Activated B cell treated with CpG ODN at 0.5 μM for 24 hours (primary cell): ENCODE data around the gene TMEM253. TPM values are rescaled to one million over a fixed set of nuclear protein-coding genes. Genes with fewer than 3 reads are reported as not detected.

ENCODE experiments used
- ATAC-seq: fragments of 200-7000 bp; cut with Tn5 transposase; one replicate; pipeline ENCODE4 v1.10.0; 2021; ENCODE audit warnings: low read depth, mild to moderate bottlenecking, moderate library complexity
- CTCF ChIA-PET: fragments of 350-600 bp; sonication (Branson Sonifier 250); formaldehyde crosslinking; loops from one replicate; lab custom pipeline; 2021; ENCODE audit warnings: antibody characterized with exemption; lab: Charles Lee
- POLR2A ChIA-PET: fragments of 350-600 bp; sonication (Branson Sonifier 250); formaldehyde crosslinking; loops from one replicate; lab custom pipeline; 2021; ENCODE audit warnings: antibody characterized with exemption; lab: Charles Lee
- DNase-seq: peaks from one replicate; pipeline ENCODE4 v3.0.0; 2022
- H3K27ac Mint-ChIP-seq: one replicate; pipeline ENCODE4 v1.8.0; 2020; ENCODE audit warnings: mixed read lengths
- H3K27me3 Mint-ChIP-seq: one replicate; pipeline ENCODE4 v1.8.0; 2021; ENCODE audit warnings: mixed read lengths
- H3K36me3 Mint-ChIP-seq: one replicate; pipeline ENCODE4 v1.8.0; 2021; ENCODE audit warnings: low read depth, mixed read lengths
- H3K4me1 Mint-ChIP-seq: one replicate; pipeline ENCODE4 v1.8.0; 2021; ENCODE audit warnings: mixed read lengths
- H3K4me3 Mint-ChIP-seq: one replicate; pipeline ENCODE4 v1.8.0; 2020; ENCODE audit warnings: mild to moderate bottlenecking, mixed read lengths
- H3K9me3 Mint-ChIP-seq: one replicate; pipeline ENCODE4 v1.8.0; 2020; ENCODE audit warnings: mixed read lengths
- CTCF ChIP-seq: fragments of 200-600 bp; IDR thresholded peaks from one replicate; pipeline ENCODE4 v1.8.0; 2022; ENCODE audit warnings: antibody characterized with exemption, mild to moderate bottlenecking
- intact Hi-C: fragments of 100-400 bp; cut with micrococcal nuclease; formaldehyde crosslinking; loops from one replicate; pipeline ENCODE4 v1.15.1; 2024
- total RNA-seq: library from RNA; stranded (reverse); gene quantifications from 2 replicates; pipeline ENCODE4 v1.2.3, GENCODE V29; 2022

The TMEM253 gene
- total RNA-seq, 1 donor from 2014 or later: not detected

GRCh38 chr14:21089271-21089670, 11.6 kb upstream of the TMEM253 start:
- H3K27ac Mint-ChIP-seq: no peak overlapping the region
- ChIA-PET POLR2A (no interaction called here), CTCF (interaction anchor here (0.8 to 4.7 kb wide), 9 partner anchors 12 to 78 kb away, joined by 3 to 34 read pairs (median 4); partner anchors contain the start of gene ARHGEF40)
- DNase-seq (no peak), ATAC-seq (no peak)
- no peaks in the 10 kb centered on the region for H3K36me3 Mint-ChIP-seq
- H3K9me3 Mint-ChIP-seq: no peaks in the 10 kb centered on the region
- no peak overlapping the region for H3K4me3 Mint-ChIP-seq
- H3K27me3 Mint-ChIP-seq: no peaks in the 10 kb centered on the region
- peaks cover 24% of the 10 kb centered on the region for H3K4me1 Mint-ChIP-seq
- TF ChIP-seq CTCF: no peak
- intact Hi-C loops: no loop called here

GRCh38 chr14:21089877-21090193, 11.0 kb upstream of the TMEM253 start:
- peaks cover 24% of the 10 kb centered on the region for H3K4me1 Mint-ChIP-seq
- no peak overlapping the region for H3K4me3 Mint-ChIP-seq
- intact Hi-C loops: no loop called here
- H3K27ac Mint-ChIP-seq: peak overlapping the region; percentile 20
- ATAC-seq (no peak), DNase-seq (no peak)
- no peaks in the 10 kb centered on the region for H3K9me3 Mint-ChIP-seq
- no peaks in the 10 kb centered on the region for H3K27me3 Mint-ChIP-seq
- CTCF ChIA-PET: interaction anchor here (0.8 to 4.7 kb wide), 10 partner anchors 13 to 79 kb away, joined by 3 to 34 read pairs (median 4); partner anchors contain the start of gene ARHGEF40
- H3K36me3 Mint-ChIP-seq: no peaks in the 10 kb centered on the region
- POLR2A ChIA-PET: no interaction called here
- TF ChIP-seq CTCF: no peak

- intact Hi-C loops: no loop called here
- Mint-ChIP-seq H3K27me3 (no peaks in the 10 kb centered on the region), H3K9me3 (no peaks in the 10 kb centered on the region), H3K36me3 (no peaks in the 10 kb centered on the region), H3K27ac (peak overlapping the region; percentile 20), H3K4me3 (no peak overlapping the region), H3K4me1 (peaks cover 24% of the 10 kb centered on the region)
- TF ChIP-seq CTCF: no peak
- ChIA-PET POLR2A (no interaction called here), CTCF (interaction anchor here (0.8 to 4.7 kb wide), 8 partner anchors 13 to 79 kb away, joined by 3 to 34 read pairs (median 8); partner anchors contain the start of gene ARHGEF40)
- ATAC-seq: no peak
- DNase-seq: no peak
Observed at GRCh38 chr14:21090194-21090939, 10.5 kb upstream of the TMEM253 start.

- POLR2A ChIA-PET: no interaction called here
- CTCF ChIA-PET: interaction anchor here (1.5 to 7.4 kb wide), 9 partner anchors 12 to 92 kb away, joined by 3 to 142 read pairs (median 31); partner anchors contain the start of genes ARHGEF40 and SLC39A2
- no peak overlapping the region for H3K4me3 Mint-ChIP-seq
- DNase-seq (no peak), ATAC-seq (no peak)
- intact Hi-C loops: no loop called here
- H3K9me3 Mint-ChIP-seq: no peaks in the 10 kb centered on the region
- no peak overlapping the region for H3K27ac Mint-ChIP-seq
- no peaks in the 10 kb centered on the region for H3K27me3 Mint-ChIP-seq
- no peaks in the 10 kb centered on the region for H3K36me3 Mint-ChIP-seq
- peaks cover 24% of the 10 kb centered on the region for H3K4me1 Mint-ChIP-seq
- no peak for TF ChIP-seq CTCF
Observed at GRCh38 chr14:21090940-21091663, 9.8 kb upstream of the TMEM253 start.

GRCh38 chr14:21091821-21092272, 9.0 kb upstream of the TMEM253 start:
- DNase-seq: no peak
- H3K4me1 Mint-ChIP-seq: peaks cover 19% of the 10 kb centered on the region
- no peak for TF ChIP-seq CTCF
- no peak overlapping the region for H3K4me3 Mint-ChIP-seq
- H3K9me3 Mint-ChIP-seq: no peaks in the 10 kb centered on the region
- ChIA-PET CTCF (interaction anchor here (0.6 to 7.4 kb wide), 17 partner anchors 8 to 750 kb away, joined by 3 to 142 read pairs (median 3); partner anchors contain the start of genes ARHGEF40, SLC39A2 and TMEM253), POLR2A (interaction anchor here (0.7 to 1.9 kb wide), 5 partner anchors 12 to 77 kb away, joined by 3 to 16 read pairs (median 5); no protein-coding TSS in a partner anchor)
- H3K36me3 Mint-ChIP-seq: no peaks in the 10 kb centered on the region
- intact Hi-C loops: loop anchor here (1.0 to 2.0 kb wide), 4 partner anchors 12 to 465 kb away; no protein-coding TSS in a partner anchor
- ATAC-seq: no peak
- no peaks in the 10 kb centered on the region for H3K27me3 Mint-ChIP-seq
- H3K27ac Mint-ChIP-seq: no peak overlapping the region
